ENCODE measurements around the gene AK2. TPM values are rescaled to one million over a fixed set of nuclear protein-coding genes. Genes with fewer than 3 reads are reported as not detected.

The AK2 gene
- total and polyA plus RNA-seq, 10 of the 15 experiments (the other 5 are each of a cell fraction or from before 2014, with no cell fraction given) = 52.3 to 500 (median 278) TPM

GRCh38 chr1:32989160-32990050 lies 47.3 kb downstream of the AK2 start:
- ATAC-seq (no peak; the same call in 2 of the 3 replicates), DNase-seq (ENCODE audit: low read depth, low spot score) (no peak), FAIRE-seq (no peak)
- Histone ChIP-seq H3K4me3 (no peak overlapping the region), H4K20me1 (ENCODE audit: control insufficient read depth, insufficient read depth) (no peaks in the 10 kb centered on the region), H3K4me2 (ENCODE audit: control insufficient read depth, insufficient read depth) (peak overlapping the region; percentile 65), H3K4me1 (ENCODE audit: control insufficient read depth, insufficient read depth, low read length) (peaks cover 64% of the 10 kb centered on the region), H3K9ac (ENCODE audit: control insufficient read depth, insufficient read depth, low read length) (peak overlapping the region; percentile 18; the same call in 1 of the 2 replicates), H3K9me3 (replicated peaks; ENCODE audit: control insufficient read depth, insufficient read depth, low read length) (no peaks in the 10 kb centered on the region), H3K27me3 (replicated peaks in 1 of 2; ENCODE audit: control insufficient read depth in 2 of 2, insufficient read depth in 2 of 2, low read length in 1 of 2) (no peaks in the 10 kb centered on the region), H3K79me2 (ENCODE audit: control insufficient read depth, insufficient read depth, low read length) (no peaks in the 10 kb centered on the region), H3K36me3 (ENCODE audit: control insufficient read depth in 2 of 2, insufficient read depth in 2 of 2, low read length in 1 of 2) (no peaks in the 10 kb centered on the region), H3K27ac (ENCODE audit: control insufficient read depth, insufficient read depth) (peak overlapping the region; percentile 75), H2AFZ (ENCODE audit: control insufficient read depth, low read depth, low read length) (peak overlapping the region; percentile 61)
- ChIA-PET RAD21 (ENCODE audit: unreplicated experiment) (interaction anchor here (1.3 kb wide), 1 partner anchor 25 kb away, joined by 3 read pairs; the partner anchor contains the start of gene RNF19B), SMC1A (ENCODE audit: uncharacterized antibody, unreplicated experiment) (interaction anchor here (0.9 to 2.3 kb wide), 3 partner anchors 25 to 31 kb away, joined by 3 to 9 read pairs (median 4); no protein-coding TSS in a partner anchor), CTCF (interaction anchor here (0.8 to 2.8 kb wide), 6 partner anchors 8 to 58 kb away, joined by 3 to 7 read pairs (median 4); no protein-coding TSS in a partner anchor), POLR2A (interaction anchor here (0.6 to 4.8 kb wide), 4 partner anchors 8 to 1979 kb away, joined by 3 to 49 read pairs (median 4); no protein-coding TSS in a partner anchor)
- BruUV-seq (replicated peaks) = no TSS peak
- intact Hi-C loops (cut with micrococcal nuclease; ENCODE audit: unreplicated experiment) = loop anchor here (5.0 kb wide), 1 partner anchor 38 kb away; no protein-coding TSS in a partner anchor
- 51% methylated on average over 6 of the region's 6 CpGs for WGBS (ENCODE audit: insufficient coverage, insufficient replicate concordance, low lambda C conversion rate, missing lambda C conversion rate)
- in situ Hi-C loops (cut with MboI) = no loop called here
- TF ChIP-seq RUNX3 (IDR thresholded peaks at IDR 0.05; ENCODE audit: low read length) = peak; percentile 72
- TF ChIP-seq ZNF24 (IDR thresholded peaks at IDR 0.05) = no peak
- TF ChIP-seq CTCF (IDR thresholded peaks at IDR 0.05 in 2 of 3, conservative IDR thresholded peaks at IDR 0.05 in 1 of 3; ENCODE audit: control insufficient read depth in 2 of 3, extremely low read depth in 1 of 3, insufficient read depth in 1 of 3, low read depth in 3 of 3, low read length in 3 of 3) = no peak
- TF ChIP-seq RELA (IDR thresholded peaks at IDR 0.05; ENCODE audit: borderline replicate concordance, partially characterized antibody) = no peak
- TF ChIP-seq FOXK2 (IDR thresholded peaks at IDR 0.05) = no peak
- 0 out of 4 replicates have a peak, but pooled peaks of 1 of the 2 experiments have one; percentile 10 for TF ChIP-seq SRF (IDR thresholded peaks at IDR 0.05; ENCODE audit: low read depth in 2 of 2, low read length in 2 of 2)
- TF ChIP-seq, protein P1, sequence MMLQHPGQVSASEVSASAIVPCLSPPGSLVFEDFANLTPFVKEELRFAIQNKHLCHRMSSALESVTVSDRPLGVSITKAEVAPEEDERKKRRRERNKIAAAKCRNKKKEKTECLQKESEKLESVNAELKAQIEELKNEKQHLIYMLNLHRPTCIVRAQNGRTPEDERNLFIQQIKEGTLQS (IDR thresholded peaks at IDR 0.05; ENCODE audit: borderline replicate concordance, extremely low read depth, low read depth, low read length) = no peak
- TF ChIP-seq ZNF687 (IDR thresholded peaks at IDR 0.05) = peak; percentile 41; the same call in 1 of the 2 replicates
- no peak for TF ChIP-seq BCL11A (IDR thresholded peaks at IDR 0.05; ENCODE audit: low read depth, low read length)
- TF ChIP-seq NFIC (IDR thresholded peaks at IDR 0.05; ENCODE audit: low read depth, low read length) = peak; percentile 38; the same call in 1 of the 2 replicates
- TF ChIP-seq, protein P2, sequence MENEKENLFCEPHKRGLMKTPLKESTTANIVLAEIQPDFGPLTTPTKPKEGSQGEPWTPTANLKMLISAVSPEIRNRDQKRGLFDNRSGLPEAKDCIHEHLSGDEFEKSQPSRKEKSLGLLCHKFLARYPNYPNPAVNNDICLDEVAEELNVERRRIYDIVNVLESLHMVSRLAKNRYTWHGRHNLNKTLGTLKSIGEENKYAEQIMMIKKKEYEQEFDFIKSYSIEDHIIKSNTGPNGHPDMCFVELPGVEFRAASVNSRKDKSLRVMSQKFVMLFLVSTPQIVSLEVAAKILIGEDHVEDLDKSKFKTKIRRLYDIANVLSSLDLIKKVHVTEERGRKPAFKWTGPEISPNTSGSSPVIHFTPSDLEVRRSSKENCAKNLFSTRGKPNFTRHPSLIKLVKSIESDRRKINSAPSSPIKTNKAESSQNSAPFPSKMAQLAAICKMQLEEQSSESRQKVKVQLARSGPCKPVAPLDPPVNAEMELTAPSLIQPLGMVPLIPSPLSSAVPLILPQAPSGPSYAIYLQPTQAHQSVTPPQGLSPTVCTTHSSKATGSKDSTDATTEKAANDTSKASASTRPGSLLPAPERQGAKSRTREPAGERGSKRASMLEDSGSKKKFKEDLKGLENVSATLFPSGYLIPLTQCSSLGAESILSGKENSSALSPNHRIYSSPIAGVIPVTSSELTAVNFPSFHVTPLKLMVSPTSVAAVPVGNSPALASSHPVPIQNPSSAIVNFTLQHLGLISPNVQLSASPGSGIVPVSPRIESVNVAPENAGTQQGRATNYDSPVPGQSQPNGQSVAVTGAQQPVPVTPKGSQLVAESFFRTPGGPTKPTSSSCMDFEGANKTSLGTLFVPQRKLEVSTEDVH (IDR thresholded peaks at IDR 0.05; ENCODE audit: low read depth, partially characterized antibody) = no peak
